Gastroesophageal sphincter (tissue), 3 donors: ENCODE measurements around the gene MLLT3.

Source experiments
- POLR2A ChIP-seq, 2 donors: fragments of 450-650 bp; IDR thresholded peaks; one replicate each; pipeline ENCODE4 v1.6.1; 2017; ENCODE audit warnings: antibody characterized with exemption in 2 of 2, mild to moderate bottlenecking in 2 of 2, moderate library complexity in 1 of 2
- POLR2AphosphoS5 ChIP-seq: sonication (generic); formaldehyde crosslinking; IDR thresholded peaks from one replicate; pipeline ENCODE4 v1.6.1; 2017; ENCODE audit warnings: antibody characterized with exemption
- TF ChIP-seq, protein P1 (sequence below), 4 experiments: fragments of 200-600 bp in 2 of 4; fragments of 450-650 bp in 2 of 4; sonication (generic) in 1 of 4; IDR thresholded peaks; one replicate each; pipeline ENCODE4 v1.5.1; 2017 to 2019; ENCODE audit warnings: antibody characterized with exemption in 4 of 4, mild to moderate bottlenecking in 2 of 4, moderate library complexity in 2 of 4

GRCh38 chr9:20358207-20358606 is 264.1 kb downstream of the MLLT3 start:
- TF ChIP-seq, protein P1, sequence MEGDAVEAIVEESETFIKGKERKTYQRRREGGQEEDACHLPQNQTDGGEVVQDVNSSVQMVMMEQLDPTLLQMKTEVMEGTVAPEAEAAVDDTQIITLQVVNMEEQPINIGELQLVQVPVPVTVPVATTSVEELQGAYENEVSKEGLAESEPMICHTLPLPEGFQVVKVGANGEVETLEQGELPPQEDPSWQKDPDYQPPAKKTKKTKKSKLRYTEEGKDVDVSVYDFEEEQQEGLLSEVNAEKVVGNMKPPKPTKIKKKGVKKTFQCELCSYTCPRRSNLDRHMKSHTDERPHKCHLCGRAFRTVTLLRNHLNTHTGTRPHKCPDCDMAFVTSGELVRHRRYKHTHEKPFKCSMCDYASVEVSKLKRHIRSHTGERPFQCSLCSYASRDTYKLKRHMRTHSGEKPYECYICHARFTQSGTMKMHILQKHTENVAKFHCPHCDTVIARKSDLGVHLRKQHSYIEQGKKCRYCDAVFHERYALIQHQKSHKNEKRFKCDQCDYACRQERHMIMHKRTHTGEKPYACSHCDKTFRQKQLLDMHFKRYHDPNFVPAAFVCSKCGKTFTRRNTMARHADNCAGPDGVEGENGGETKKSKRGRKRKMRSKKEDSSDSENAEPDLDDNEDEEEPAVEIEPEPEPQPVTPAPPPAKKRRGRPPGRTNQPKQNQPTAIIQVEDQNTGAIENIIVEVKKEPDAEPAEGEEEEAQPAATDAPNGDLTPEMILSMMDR (IDR thresholded peaks at IDR 0.05), result no peak
- TF ChIP-seq POLR2AphosphoS5, result no peak
- no peak for TF ChIP-seq POLR2A (IDR thresholded peaks at IDR 0.05)
